GM12874 (cell line): Measurements from ENCODE around the gene DOK7.

Experiments used
- TF ChIP-seq, protein P1 (sequence below): IDR thresholded peaks from 2 replicates; pipeline ENCODE4 v1.5.1; 2011; ENCODE audit warnings: low read depth, mild to moderate bottlenecking, control low read depth, low read length, moderate library complexity; ENCODE audit not compliant: insufficient read depth

Gene DOK7

DNA sequence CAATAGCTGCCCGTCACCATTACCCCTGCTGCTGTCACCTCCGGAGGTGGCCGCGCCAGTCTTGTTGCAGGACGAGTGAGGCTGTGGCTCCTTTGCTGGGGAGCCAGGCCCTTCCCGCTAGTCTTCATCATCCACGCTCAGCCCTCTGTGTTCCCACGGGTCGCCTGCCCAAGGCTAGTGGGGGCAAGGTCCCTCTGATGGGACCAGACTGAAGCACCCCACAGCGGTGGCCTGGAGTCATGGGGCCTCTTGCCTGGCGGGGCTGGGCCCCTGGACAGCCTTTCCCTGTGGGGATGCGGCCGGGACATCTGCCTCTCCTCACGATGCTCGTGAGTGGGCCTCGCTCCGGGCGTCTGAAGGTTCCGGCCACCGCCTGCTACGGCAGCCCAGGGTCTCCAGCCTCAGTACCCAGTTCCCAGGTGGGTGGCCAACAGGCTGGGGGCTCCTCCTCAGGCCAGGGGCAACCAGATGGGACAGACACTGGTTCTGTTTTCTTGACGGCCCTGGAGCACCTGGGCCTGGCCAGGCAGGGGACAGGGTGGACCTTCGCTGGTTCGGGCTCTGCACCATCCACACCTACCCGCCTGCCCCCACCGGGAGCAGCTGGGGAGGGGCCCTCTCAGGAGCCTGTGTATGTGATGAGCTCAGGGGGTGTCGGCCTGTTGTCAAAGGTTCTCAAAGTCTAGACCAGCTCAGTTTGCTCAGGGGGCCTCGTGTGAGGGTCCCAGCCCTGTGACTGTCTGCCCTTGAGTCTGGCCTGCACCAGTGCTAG is 32.3 kb downstream of the DOK7 start:
- TF ChIP-seq, protein P1, sequence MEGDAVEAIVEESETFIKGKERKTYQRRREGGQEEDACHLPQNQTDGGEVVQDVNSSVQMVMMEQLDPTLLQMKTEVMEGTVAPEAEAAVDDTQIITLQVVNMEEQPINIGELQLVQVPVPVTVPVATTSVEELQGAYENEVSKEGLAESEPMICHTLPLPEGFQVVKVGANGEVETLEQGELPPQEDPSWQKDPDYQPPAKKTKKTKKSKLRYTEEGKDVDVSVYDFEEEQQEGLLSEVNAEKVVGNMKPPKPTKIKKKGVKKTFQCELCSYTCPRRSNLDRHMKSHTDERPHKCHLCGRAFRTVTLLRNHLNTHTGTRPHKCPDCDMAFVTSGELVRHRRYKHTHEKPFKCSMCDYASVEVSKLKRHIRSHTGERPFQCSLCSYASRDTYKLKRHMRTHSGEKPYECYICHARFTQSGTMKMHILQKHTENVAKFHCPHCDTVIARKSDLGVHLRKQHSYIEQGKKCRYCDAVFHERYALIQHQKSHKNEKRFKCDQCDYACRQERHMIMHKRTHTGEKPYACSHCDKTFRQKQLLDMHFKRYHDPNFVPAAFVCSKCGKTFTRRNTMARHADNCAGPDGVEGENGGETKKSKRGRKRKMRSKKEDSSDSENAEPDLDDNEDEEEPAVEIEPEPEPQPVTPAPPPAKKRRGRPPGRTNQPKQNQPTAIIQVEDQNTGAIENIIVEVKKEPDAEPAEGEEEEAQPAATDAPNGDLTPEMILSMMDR: no peak

DNA sequence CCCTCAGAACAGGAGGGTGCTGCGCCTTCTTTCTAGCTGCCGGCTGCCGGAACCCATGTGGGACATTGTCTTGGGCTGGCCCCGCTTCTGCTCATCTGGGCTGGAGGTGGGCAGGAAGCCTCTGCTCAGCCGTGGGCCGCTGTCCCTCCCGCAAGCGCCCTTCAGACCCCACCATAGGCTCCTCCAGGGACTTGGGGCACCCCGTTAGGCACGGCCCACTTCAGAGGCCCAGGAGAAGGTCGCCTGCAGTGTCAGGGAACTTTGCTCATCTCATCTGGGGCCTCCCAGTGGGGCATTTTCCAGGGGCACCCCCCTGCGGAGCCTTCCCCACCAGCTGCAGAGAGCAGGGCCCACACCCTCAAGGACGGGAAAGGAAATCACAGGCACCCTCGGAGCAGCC is 32.9 kb downstream of the DOK7 start:
- TF ChIP-seq, protein P1: no peak

DNA sequence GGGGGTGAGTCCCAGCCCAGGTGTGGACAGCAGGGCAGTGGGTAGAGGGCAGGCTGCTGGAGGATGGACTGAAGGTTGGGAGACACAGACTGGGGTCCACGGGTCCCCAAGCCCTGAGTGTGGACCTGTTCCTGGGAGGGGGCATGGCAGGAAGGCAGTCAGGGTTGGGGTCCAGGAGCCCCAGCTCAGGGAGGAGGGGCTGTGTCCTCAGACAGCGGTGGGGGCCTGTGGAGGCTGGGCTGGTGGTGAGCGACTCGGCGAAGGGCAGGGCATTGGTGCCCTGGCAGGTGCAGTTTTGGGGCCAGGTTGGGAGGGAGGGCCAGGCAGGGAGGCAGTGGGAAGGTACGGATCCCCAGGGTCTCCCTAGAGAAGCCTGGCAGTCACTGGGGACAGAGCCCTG is 34.0 kb downstream of the DOK7 start:
- TF ChIP-seq, protein P1: no peak

DNA sequence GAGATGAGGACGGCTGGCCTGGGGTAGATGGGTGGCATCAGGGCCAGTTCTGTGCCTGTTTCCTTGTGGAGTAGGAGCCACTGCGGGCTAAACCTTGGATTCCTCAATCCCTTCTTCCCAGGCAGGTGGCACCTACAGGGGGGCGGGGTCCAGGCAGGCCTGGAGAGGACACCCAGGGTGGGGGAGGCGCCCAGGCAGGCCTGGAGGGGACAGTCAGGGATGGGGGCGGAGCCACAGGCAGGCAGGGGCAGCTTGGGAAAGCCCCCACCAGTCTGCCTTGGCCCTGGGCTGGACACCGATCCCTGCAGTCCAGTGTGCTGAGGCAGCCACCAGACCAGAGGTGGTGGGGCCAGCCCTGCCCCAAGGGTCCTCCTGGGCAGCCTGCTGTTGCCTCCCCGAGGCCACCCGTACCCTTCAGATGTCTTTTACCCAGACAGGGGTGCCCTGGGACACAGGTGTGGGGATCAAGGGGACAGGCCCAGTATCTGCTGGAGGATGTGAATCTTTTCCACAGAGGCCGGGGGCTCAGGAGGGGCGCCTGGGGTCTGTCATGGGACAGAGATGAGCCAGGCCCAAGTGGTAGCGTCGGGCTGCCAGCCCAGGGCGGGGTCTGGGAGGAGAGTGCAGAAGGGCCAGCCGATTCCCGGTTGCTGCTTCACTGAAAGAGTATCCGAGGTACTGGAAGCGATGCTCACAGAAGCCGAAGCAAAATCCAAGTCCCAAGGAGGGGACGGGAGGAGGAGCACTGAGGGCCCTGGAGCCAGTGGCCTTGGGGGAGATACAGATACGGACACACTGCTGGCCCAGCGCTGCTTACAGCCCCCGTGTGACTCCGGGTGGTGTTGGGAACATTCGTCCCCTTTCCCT is 34.6 kb downstream of the DOK7 start:
- TF ChIP-seq, protein P1: no peak

DNA sequence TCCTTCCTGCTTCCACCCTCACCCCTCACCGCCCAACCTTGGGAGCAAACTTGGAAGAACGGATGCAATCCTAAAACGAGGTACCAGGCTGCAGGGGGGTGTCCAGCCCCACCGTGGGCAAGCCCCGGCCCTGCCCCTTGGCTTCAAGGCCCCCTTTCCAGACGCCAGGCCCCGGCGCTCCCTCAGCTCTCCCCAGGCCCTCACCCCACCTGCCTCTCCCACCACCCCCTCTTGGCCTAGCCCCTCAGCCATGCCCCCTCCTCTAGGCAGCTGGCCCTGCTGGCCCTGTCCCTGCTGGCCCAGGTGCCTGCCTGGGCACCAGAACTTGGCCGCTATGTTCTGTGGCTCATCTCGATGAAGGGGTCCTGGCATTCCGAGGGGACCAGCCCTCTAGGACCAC is 35.3 kb downstream of the DOK7 start:
- TF ChIP-seq, protein P1: no peak

DNA sequence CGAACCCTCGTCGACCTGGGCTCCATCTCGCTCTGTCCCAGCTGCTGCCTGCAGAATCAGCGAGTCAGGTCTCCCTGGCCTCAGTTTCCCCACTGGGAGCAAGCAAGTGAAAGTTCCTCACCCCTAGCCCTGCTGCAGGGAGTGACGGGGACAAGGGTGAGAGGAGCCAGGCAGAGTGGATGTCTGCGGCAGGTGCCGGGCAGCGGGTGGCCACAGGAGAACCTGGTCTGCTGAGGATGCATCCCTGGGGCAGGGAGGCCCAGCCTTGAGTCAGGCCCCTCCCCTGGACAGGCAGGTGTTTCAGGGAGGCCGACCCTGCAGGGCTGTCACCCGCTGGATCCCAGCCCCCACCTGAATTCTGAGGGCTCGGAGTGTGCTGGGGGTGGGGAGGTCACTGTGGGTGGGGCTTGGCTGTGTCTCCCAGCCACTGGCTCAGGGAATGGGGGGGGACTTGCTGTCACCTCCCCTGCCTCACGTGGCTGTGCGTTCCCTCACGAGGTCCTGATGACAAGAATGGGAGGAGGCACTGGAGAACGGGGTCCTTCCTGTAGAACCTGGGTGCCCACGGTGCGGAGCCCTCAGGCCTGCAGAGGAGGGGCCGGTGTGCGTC is 35.9 kb downstream of the DOK7 start:
- TF ChIP-seq, protein P1: no peak

DNA sequence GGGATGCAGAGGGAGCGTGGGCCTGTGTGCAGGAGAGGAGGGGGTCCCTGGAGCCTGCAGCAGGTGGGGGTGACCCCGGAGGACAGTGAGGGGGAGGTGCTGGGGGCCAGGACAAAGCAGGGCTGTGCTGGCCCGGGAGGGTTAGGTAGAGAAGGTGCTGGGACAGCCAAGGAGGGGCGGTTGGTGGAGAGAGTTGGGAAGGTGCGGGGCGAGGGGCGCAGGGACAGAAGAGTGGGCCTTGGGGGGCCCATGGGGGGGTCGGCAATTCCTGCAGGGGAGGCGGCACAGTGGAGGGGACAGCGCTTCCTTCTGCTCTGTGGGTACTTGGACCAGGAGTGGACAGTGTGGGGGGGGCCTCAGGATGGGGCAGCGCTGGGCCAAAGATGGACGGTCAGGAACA is 36.6 kb downstream of the DOK7 start:
- TF ChIP-seq, protein P1: no peak
